ENCODE results near the gene MLLT11. TPM values are rescaled to one million over a fixed set of nuclear protein-coding genes. Genes with fewer than 3 reads are reported as not detected.

MLLT11 gene
- polyA plus RNA-seq, 3 donors = 0.38 to 0.93 (median 0.40) TPM

DNA sequence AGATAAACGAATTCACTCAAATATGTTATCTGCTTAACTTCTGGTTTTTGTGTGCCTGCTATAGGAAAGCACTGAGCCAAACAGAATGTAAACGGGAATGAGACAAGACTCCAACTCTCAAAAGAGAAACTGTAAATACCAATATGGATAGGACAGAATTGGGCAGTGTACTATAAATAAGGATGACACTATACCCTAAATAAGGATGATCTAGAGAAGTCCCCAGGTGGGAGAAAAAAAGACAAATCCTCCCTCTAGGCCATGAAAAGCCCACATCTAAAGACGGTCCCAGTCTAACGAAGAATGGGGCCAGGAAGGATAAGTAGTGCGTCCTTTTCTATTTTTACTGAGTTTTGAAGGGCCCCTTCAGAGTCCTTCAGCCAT is 8.9 kb downstream of the MLLT11 start:
- H3K79me2 ChIP-seq (ENCODE audit: insufficient read depth, low read length) = peaks cover 19% of the 10 kb centered on the region
- no peaks in the 10 kb centered on the region for H3K27me3 ChIP-seq (ENCODE audit: control insufficient read depth in 2 of 2, insufficient read depth in 2 of 2, low read length in 2 of 2)
- no peak overlapping the region for H3K27ac ChIP-seq (ENCODE audit: low read depth in 1 of 2, low read length in 2 of 2)
- no peak overlapping the region for H3K4me2 ChIP-seq (replicated peaks; ENCODE audit: extremely low read depth, low read length, poor library complexity, severe bottlenecking)
- no peaks in the 10 kb centered on the region for H3K27me3 Mint-ChIP-seq (ENCODE audit: low read depth in 3 of 3)
- no peak overlapping the region for H3K4me3 Mint-ChIP-seq
- peaks cover 8% of the 10 kb centered on the region for H3K4me1 Mint-ChIP-seq
- no peak overlapping the region for H3K27ac Mint-ChIP-seq
- TF ChIP-seq, protein P1, sequence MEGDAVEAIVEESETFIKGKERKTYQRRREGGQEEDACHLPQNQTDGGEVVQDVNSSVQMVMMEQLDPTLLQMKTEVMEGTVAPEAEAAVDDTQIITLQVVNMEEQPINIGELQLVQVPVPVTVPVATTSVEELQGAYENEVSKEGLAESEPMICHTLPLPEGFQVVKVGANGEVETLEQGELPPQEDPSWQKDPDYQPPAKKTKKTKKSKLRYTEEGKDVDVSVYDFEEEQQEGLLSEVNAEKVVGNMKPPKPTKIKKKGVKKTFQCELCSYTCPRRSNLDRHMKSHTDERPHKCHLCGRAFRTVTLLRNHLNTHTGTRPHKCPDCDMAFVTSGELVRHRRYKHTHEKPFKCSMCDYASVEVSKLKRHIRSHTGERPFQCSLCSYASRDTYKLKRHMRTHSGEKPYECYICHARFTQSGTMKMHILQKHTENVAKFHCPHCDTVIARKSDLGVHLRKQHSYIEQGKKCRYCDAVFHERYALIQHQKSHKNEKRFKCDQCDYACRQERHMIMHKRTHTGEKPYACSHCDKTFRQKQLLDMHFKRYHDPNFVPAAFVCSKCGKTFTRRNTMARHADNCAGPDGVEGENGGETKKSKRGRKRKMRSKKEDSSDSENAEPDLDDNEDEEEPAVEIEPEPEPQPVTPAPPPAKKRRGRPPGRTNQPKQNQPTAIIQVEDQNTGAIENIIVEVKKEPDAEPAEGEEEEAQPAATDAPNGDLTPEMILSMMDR (IDR thresholded peaks at IDR 0.05) = no peak
- DNase-seq = no peak
- peaks cover 4 to 14% of the 10 kb centered on the region in 2 donors for H3K36me3 Mint-ChIP-seq
- no peak overlapping the region for H3K9ac ChIP-seq (ENCODE audit: insufficient read depth, low read length, poor library complexity, severe bottlenecking)
- no peaks in the 10 kb centered on the region for H3K9me3 ChIP-seq (replicated peaks in 1 of 2; ENCODE audit: control insufficient read depth in 1 of 2, insufficient read depth in 1 of 2, low read length in 2 of 2)
- H3K4me3 ChIP-seq (replicated peaks in 1 of 3; ENCODE audit: low read depth in 2 of 3, low read length in 3 of 3) = no peak overlapping the region
- H2AFZ ChIP-seq (ENCODE audit: insufficient read depth, low read depth, low read length, poor library complexity, severe bottlenecking) = no peak overlapping the region
- peaks cover 15 to 23% of the 10 kb centered on the region in 2 donors for H3K4me1 ChIP-seq (ENCODE audit: control insufficient read depth in 1 of 2, insufficient read depth in 2 of 2, low read length in 2 of 2)
- WGBS (ENCODE audit: insufficient coverage) = 100% methylated on average over 1 of the region's 5 CpGs
- intact Hi-C loops (cut with micrococcal nuclease) = no loop called here
- no peaks in the 10 kb centered on the region for H3K9me3 Mint-ChIP-seq
- H3K36me3 ChIP-seq (replicated peaks in 1 of 2; ENCODE audit: control insufficient read depth in 1 of 2, insufficient read depth in 2 of 2, low read length in 2 of 2) = no peaks in the 10 kb centered on the region
- H4K20me1 ChIP-seq (ENCODE audit: insufficient read depth, low read length) = no peaks in the 10 kb centered on the region

DNA sequence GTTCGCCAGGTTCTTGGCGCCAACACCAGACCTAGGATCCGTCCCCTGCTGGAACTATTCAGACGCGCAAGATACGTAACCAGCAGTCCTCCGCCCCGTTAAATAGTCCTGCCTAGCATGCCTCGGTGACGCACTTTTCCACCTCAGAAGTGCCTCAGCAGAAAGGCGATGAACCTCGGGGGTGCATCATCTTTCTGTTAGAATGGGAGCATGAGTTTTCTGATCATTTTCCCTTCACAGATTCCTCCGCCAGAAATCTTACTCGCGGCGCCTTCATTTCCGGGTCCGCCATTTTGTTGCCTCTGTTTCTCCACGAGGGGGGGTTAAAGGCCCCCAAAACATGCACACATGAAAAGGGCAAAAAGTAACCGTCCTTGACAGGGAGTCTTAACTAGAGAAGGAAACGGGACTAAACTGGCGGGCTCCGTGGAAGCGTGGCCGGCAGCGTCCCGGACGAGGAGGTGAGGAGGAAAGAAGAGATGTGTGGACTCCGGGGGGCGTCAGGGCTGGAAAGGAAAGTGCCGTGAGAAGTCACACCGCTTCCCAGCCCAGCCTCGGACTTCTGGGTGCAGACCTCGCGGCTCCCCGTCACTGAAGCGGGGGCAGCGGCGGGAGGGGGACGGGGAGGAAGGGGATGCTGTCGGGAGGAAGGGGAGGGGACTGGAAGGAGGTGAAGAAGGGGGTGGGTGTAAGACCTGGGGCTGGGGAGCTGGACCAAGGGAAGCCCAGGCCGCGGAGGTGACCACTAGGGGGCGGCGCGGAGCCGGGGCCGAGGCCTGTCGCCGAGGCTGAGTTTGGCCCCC is 10.5 kb downstream of the MLLT11 start, which contains the start of gene GABPB2:
Gene GABPB2, plus strand, starts transcription at position 288 of the 803 bp plus-strand sequence. CDS start 17,429 bp downstream, outside the sequence.
- Histone ChIP-seq H3K4me2 (replicated peaks; ENCODE audit: extremely low read depth, low read length, poor library complexity, severe bottlenecking) (peak within 1 kb of the TSS; percentile 85), H3K4me1 (ENCODE audit: control insufficient read depth in 1 of 2, insufficient read depth in 2 of 2, low read length in 2 of 2) (peaks cover 15 to 23% of the 10 kb centered on the region in 2 donors), H3K9me3 (replicated peaks in 1 of 2; ENCODE audit: control insufficient read depth in 1 of 2, insufficient read depth in 1 of 2, low read length in 2 of 2) (no peaks in the 10 kb centered on the region), H3K36me3 (replicated peaks in 1 of 2; ENCODE audit: control insufficient read depth in 1 of 2, insufficient read depth in 2 of 2, low read length in 2 of 2) (no peaks in the 10 kb centered on the region), H4K20me1 (ENCODE audit: insufficient read depth, low read length) (no peaks in the 10 kb centered on the region), H3K27ac (ENCODE audit: low read depth in 1 of 2, low read length in 2 of 2) (peak within 1 kb of the TSS; percentile 78 to 95), H3K27me3 (ENCODE audit: control insufficient read depth in 2 of 2, insufficient read depth in 2 of 2, low read length in 2 of 2) (no peaks in the 10 kb centered on the region), H3K4me3 (replicated peaks in 1 of 3; ENCODE audit: low read depth in 2 of 3, low read length in 3 of 3) (peak within 1 kb of the TSS; percentile 75 to 100 (median 94)), H2AFZ (ENCODE audit: insufficient read depth, low read depth, low read length, poor library complexity, severe bottlenecking) (peak within 1 kb of the TSS; percentile 99), H3K9ac (ENCODE audit: insufficient read depth, low read length, poor library complexity, severe bottlenecking) (peak within 1 kb of the TSS; percentile 90), H3K79me2 (ENCODE audit: insufficient read depth, low read length) (peaks cover 19% of the 10 kb centered on the region)
- H3K27me3 Mint-ChIP-seq (ENCODE audit: low read depth in 3 of 3) = no peaks in the 10 kb centered on the region
- peak within 1 kb of the TSS; percentile 100 for H3K4me3 Mint-ChIP-seq
- 0% methylated on average over 31 of the region's 50 CpGs for WGBS (ENCODE audit: insufficient coverage)
- no peaks in the 10 kb centered on the region for H3K9me3 Mint-ChIP-seq
- DNase-seq = peak; percentile 82 to 87 (median 83)
- intact Hi-C loops (cut with micrococcal nuclease) = no loop called here
- H3K4me1 Mint-ChIP-seq = peaks cover 8% of the 10 kb centered on the region
- TF ChIP-seq, protein P1 (IDR thresholded peaks at IDR 0.05) = peak; percentile 96
- H3K36me3 Mint-ChIP-seq = peaks cover 8 to 29% of the 10 kb centered on the region in 2 donors
- peak within 1 kb of the TSS; percentile 99 to 100 (median 99) for H3K27ac Mint-ChIP-seq

Data from CD14-positive monocyte (primary cell).